Left ventricle myocardium inferior (tissue), 1 donor: ENCODE data around the gene KMT2B. TPM values are rescaled to one million over a fixed set of nuclear protein-coding genes. Genes with fewer than 3 reads are reported as not detected.
A peak's percentile ranks its signal among the peaks of the same experiment; 100 is the strongest.

Experiments
- DNase-seq: peaks from one replicate; pipeline ENCODE4 v3.0.0-alpha.2; 2020
- H3K27ac ChIP-seq: fragments of 200-600 bp; replicated peaks from 2 replicates; pipeline ENCODE4 v1.8.0; 2021
- H3K27me3 ChIP-seq: fragments of 200-600 bp; 2 replicates; pipeline ENCODE4 v1.8.0; 2021; ENCODE audit warnings: low read depth
- H3K36me3 ChIP-seq: fragments of 200-600 bp; 2 replicates; pipeline ENCODE4 v1.8.0; 2021
- H3K4me1 ChIP-seq: fragments of 200-600 bp; 2 replicates; pipeline ENCODE4 v1.8.0; 2021
- H3K4me3 ChIP-seq: fragments of 200-600 bp; 2 replicates; pipeline ENCODE4 v1.8.0; 2021; ENCODE audit warnings: mild to moderate bottlenecking, moderate library complexity
- H3K9me3 ChIP-seq: fragments of 200-600 bp; replicated peaks from 2 replicates; pipeline ENCODE4 v1.8.0; 2021
- intact Hi-C: fragments of 100-400 bp; cut with micrococcal nuclease; formaldehyde crosslinking; loops from one replicate; pipeline ENCODE4 v1.11.0; 2022
- total RNA-seq: library from RNA; stranded (reverse); fragmentation: NEBNext Ultra II Directional; extraction: Animal tissue kit (Norgen Biotek cat#: 25700); gene quantifications from one replicate; pipeline ENCODE4 v1.2.1, GENCODE V29; 2021
- TF ChIP-seq, protein P1 (sequence below): fragments of 200-600 bp; IDR thresholded peaks from 2 replicates; pipeline ENCODE4 v1.8.0; 2021; ENCODE audit warnings: antibody characterized with exemption, mild to moderate bottlenecking, borderline replicate concordance
- donor health status: DM: no; HTN: yes; CAD: no; lungs with severe emphysema.

KMT2B gene
- total RNA-seq, 1 donor from 2014 or later = 12.8 TPM

DNA sequence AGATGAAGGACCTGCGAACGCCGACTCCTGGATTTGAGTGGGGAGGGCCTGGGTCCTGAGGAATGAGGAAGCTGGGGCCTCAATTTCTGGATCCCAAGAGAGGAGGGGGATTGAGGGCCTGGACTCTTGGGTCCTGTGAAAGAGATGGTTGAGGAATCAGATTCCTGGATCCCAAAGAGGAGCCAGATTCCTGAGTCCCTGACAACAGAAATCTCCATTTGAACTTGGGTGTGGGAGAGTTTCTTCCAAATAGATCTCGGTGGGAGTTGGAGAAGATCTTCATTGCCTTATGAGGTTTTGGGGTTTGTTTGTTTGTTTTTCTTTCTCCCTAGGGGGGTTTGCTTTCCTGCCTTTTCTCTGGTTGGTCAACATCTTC lies 28.3 kb downstream of the KMT2B start:
- no peak for DNase-seq
- peaks cover 65% of the 10 kb centered on the region for H3K4me1 ChIP-seq
- intact Hi-C loops = no loop called here
- peaks cover 12% of the 10 kb centered on the region for H3K36me3 ChIP-seq
- H3K27ac ChIP-seq = peak overlapping the region; percentile 100
- H3K27me3 ChIP-seq = no peaks in the 10 kb centered on the region
- peak overlapping the region; percentile 87 for H3K4me3 ChIP-seq
- no peaks in the 10 kb centered on the region for H3K9me3 ChIP-seq
- TF ChIP-seq, protein P1, sequence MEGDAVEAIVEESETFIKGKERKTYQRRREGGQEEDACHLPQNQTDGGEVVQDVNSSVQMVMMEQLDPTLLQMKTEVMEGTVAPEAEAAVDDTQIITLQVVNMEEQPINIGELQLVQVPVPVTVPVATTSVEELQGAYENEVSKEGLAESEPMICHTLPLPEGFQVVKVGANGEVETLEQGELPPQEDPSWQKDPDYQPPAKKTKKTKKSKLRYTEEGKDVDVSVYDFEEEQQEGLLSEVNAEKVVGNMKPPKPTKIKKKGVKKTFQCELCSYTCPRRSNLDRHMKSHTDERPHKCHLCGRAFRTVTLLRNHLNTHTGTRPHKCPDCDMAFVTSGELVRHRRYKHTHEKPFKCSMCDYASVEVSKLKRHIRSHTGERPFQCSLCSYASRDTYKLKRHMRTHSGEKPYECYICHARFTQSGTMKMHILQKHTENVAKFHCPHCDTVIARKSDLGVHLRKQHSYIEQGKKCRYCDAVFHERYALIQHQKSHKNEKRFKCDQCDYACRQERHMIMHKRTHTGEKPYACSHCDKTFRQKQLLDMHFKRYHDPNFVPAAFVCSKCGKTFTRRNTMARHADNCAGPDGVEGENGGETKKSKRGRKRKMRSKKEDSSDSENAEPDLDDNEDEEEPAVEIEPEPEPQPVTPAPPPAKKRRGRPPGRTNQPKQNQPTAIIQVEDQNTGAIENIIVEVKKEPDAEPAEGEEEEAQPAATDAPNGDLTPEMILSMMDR = no peak

DNA sequence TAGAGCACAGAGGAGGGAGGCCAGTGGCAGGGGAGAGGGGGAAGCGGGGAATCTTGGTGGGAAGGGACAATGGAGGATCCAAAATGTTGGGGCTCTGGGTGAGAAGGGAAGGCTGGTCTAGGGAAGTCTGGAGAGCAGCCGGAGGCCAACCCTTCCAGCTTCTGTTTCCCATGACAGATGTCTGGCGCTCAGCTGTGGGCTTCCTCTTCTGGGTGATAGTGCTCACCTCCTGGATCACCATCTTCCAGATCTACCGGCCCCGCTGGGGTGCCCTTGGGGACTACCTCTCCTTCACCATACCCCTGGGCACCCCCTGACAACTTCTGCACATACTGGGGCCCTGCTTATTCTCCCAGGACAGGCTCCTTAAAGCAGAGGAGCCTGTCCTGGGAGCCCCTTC lies 28.7 kb downstream of the KMT2B start:
- DNase-seq = no peak
- intact Hi-C loops = no loop called here
- TF ChIP-seq, protein P1 = no peak
- Histone ChIP-seq H3K27me3 (no peaks in the 10 kb centered on the region), H3K36me3 (peaks cover 12% of the 10 kb centered on the region), H3K9me3 (no peaks in the 10 kb centered on the region), H3K4me1 (peaks cover 61% of the 10 kb centered on the region), H3K27ac (peak overlapping the region; percentile 100), H3K4me3 (peak overlapping the region; percentile 87)

DNA sequence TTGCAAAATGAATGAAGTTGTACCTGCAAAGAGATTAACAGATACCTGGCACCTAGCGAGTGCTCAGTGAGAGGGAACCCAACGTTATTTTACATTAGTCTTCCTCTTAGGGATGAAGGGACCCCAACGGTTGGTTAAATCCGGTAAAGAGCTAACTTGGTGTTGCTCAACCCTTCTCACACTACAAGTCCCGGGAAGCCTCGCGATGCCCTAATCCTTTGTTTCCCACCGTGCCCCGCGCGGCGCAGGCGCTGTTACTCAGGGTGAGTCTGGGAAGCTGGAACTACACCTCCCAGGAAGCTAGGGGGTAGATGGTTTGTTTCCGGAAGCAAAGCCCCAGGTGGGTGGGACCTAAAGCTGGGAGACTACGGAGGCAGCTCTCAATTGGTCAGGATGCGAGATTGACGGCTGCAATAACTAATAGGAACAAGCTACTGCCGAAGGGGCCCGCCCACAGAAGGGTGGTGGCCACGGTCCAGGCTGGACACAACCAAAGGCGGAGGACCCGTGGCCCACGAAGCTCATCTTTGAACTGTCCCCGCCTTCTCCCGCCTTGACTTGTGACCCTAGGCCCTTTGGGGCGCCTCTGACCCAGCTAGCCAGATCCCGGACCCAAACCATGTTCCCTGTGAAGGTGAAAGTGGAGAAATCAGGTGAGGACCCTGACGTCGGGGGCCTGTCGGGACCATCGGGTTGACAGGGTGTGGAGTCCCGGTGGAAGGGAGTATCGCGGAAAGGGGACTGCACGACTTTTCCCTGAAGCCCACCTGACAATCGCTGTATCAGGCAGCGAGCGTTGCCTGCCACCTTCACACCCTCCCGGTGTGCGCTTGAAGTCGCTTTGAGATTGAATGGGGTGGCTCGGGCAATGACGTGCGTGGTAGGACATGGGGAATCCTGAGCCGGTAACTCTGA lies 30.6 kb downstream of the KMT2B start, which contains the start of gene LIN37:
Gene LIN37 (plus strand): TSS at position 471 of the 915 bp plus-strand sequence. CDS start 149 bp downstream, at position 620.
- H3K4me3 ChIP-seq = peak within 1 kb of the TSS; percentile 82
- peak within 1 kb of the TSS; percentile 84 for H3K27ac ChIP-seq
- H3K36me3 ChIP-seq = peaks cover 21% of the 10 kb centered on the region
- peaks cover 67% of the 10 kb centered on the region for H3K4me1 ChIP-seq
- TF ChIP-seq, protein P1 = peak; percentile 50
- peak; percentile 99 for DNase-seq
- H3K9me3 ChIP-seq = no peaks in the 10 kb centered on the region
- intact Hi-C loops = no loop called here
- H3K27me3 ChIP-seq = no peaks in the 10 kb centered on the region

DNA sequence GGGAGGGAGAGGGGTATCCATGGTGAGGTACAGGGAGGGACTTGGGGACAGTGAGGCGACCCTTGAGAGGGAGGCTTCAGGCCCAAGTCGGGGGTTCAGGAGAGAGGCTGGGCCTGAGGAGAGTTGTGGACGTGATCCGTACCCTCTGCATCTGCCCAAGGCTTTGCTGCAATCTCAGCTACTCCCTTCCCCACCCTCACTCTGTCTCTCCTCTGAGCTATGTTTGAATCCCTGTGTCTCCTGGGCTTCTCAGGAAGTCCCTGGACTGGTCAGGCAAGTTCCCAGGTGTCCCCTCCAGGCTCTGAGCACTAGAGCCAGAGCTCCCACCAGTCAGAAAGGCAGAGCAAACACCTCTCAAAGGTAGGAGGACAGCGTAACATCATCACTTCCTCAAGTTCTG lies 32.4 kb downstream of the KMT2B start:
- Histone ChIP-seq H3K27me3 (no peaks in the 10 kb centered on the region), H3K36me3 (peaks cover 19% of the 10 kb centered on the region), H3K4me3 (no peak overlapping the region), H3K27ac (no peak overlapping the region), H3K4me1 (peaks cover 60% of the 10 kb centered on the region), H3K9me3 (no peaks in the 10 kb centered on the region)
- no peak for DNase-seq
- intact Hi-C loops = no loop called here
- TF ChIP-seq, protein P1 = no peak

DNA sequence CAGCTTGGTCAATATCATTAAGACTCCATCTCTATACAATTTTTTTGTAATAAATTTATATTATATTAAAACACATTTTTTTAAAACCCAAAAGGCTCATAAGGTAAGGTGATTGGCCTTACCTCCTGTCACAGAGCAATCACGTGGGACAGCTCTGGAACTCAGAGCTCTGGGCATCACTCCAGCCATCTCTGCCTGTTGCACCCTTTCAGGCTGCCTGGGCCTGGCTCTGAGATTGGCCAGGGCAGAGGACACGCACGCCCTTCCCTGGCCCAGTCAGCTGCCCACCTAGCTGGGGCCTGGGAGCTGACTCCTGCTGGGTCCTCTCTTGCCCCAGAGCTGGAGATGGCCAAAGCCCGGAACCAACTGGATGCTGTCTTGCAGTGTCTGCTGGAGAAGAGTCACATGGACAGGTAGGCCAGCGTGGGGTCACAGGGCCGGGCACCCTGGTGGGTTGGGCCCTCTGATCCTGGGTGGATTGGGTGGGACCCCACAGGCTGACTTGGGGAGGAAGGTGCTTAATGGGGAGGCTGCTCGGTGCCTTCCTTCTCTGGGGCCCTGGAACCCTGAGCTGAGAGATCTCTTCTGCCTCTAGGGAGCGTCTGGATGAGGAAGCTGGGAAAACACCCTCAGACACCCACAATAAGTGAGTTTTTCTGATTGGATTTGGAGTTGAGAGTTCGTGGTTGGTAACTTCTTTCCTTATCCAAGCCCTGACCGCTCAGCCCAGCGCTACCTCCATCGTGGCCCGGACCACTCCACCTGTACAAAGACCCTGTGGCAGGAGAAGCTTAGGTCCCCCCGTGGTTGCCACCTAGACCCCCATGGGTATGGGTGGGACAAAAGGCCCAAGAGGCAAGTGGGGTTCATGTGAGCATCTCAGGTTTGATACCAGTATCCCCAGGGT lies 34.3 kb downstream of the KMT2B start:
- intact Hi-C loops = no loop called here
- H3K4me1 ChIP-seq = peaks cover 63% of the 10 kb centered on the region
- DNase-seq = no peak

More for the DNA sequence above, 34.3 kb downstream of the KMT2B start:
- Histone ChIP-seq H3K36me3 (peaks cover 19% of the 10 kb centered on the region), H3K4me3 (no peak overlapping the region), H3K27me3 (no peaks in the 10 kb centered on the region), H3K9me3 (no peaks in the 10 kb centered on the region), H3K27ac (peak overlapping the region; percentile 61)
- TF ChIP-seq, protein P1 = no peak
